ENCODE measurements around the gene ZNF318.
"Not testable (repeated sequence)": the region's sequence is repeated elsewhere in the genome, so short reads cannot be mapped to it uniquely, and the experiment has no call there.

The ZNF318 gene

DNA sequence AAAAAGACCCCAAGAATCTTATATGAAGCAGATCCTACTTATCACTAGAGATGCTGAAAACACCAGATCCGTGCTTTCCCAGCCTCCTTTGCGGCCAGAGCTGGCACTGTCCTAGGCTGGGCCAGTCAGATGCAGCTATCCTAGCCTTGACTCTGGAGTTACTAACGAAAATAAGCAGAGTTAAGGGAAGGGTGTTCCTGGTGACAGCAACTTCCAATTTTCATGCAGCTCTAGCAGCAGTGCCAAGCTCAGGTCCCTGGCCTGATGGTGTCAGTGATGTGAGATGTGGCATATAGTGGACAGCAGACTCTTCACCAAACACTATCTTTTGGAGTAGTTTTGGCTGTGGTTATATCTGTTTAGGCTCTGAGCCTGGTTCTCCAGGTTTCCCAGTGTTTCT is 32.3 kb upstream of the ZNF318 start:
- no peak overlapping the region for H3K27ac ChIP-seq (ENCODE audit: low read length)
- H3K4me3 ChIP-seq (ENCODE audit: low read depth in 1 of 2, low read length in 2 of 2): no peak overlapping the region
- no peaks in the 10 kb centered on the region for H3K27me3 ChIP-seq (ENCODE audit: low read depth, low read length)
- no peaks in the 10 kb centered on the region for H3K9me3 ChIP-seq (ENCODE audit: control insufficient read depth in 1 of 2, low read length in 2 of 2)
- no peaks in the 10 kb centered on the region for H3K36me3 ChIP-seq (ENCODE audit: control insufficient read depth in 1 of 2, insufficient read depth in 2 of 2, low read length in 2 of 2)
- H3K4me1 ChIP-seq (ENCODE audit: control insufficient read depth in 1 of 2, insufficient read depth in 2 of 2, low read length in 2 of 2): no peaks in the 10 kb centered on the region

DNA sequence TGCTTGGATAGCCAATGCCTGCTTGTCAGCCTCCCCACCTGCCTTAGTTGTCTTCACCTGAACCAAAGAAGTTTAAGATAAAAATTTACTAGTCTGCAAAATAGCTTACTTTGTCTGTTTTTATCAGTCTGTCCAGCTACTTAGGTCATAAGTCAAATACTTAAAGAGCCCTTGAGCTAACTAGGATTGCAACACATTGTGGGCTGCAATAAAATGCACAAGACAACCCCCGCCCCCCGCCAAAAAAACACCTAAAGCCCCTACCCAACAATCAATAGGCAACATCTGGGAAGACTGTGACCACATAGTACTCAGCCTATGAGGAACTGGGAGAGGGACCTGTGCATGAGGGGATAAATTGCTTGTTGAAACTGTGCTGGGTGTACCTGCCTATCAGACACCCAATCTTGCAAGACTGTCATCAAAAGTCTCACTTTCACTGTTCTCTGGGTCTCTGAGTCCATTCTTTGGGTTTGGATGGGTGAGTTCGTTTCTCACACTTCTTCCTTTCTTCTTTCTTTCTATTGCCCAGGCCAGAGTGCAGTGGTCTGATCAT is 30.6 kb upstream of the ZNF318 start:
- H3K9me3 ChIP-seq (ENCODE audit: control insufficient read depth in 1 of 2, low read length in 2 of 2): no peaks in the 10 kb centered on the region
- H3K27ac ChIP-seq (ENCODE audit: low read length): no peak overlapping the region
- no peaks in the 10 kb centered on the region for H3K36me3 ChIP-seq (ENCODE audit: control insufficient read depth in 1 of 2, insufficient read depth in 2 of 2, low read length in 2 of 2)
- no peaks in the 10 kb centered on the region for H3K27me3 ChIP-seq (ENCODE audit: low read depth, low read length)
- no peak overlapping the region for H3K4me3 ChIP-seq (ENCODE audit: low read depth in 1 of 2, low read length in 2 of 2)
- no peaks in the 10 kb centered on the region for H3K4me1 ChIP-seq (ENCODE audit: control insufficient read depth in 1 of 2, insufficient read depth in 2 of 2, low read length in 2 of 2)

GRCh38 chr6:43396408-43397149 is 27.1 kb upstream of the ZNF318 start:
- no peaks in the 10 kb centered on the region for H3K36me3 ChIP-seq (ENCODE audit: control insufficient read depth in 1 of 2, insufficient read depth in 2 of 2, low read length in 2 of 2)
- H3K27me3 ChIP-seq (ENCODE audit: low read depth, low read length): no peaks in the 10 kb centered on the region
- no peak overlapping the region for H3K4me3 ChIP-seq (ENCODE audit: low read depth in 1 of 2, low read length in 2 of 2)
- no peaks in the 10 kb centered on the region for H3K9me3 ChIP-seq (ENCODE audit: control insufficient read depth in 1 of 2, low read length in 2 of 2)
- H3K4me1 ChIP-seq (ENCODE audit: control insufficient read depth in 1 of 2, insufficient read depth in 2 of 2, low read length in 2 of 2): peaks cover 0 to 3% of the 10 kb centered on the region in 2 donors
- no peak overlapping the region for H3K27ac ChIP-seq (ENCODE audit: low read length)

DNA sequence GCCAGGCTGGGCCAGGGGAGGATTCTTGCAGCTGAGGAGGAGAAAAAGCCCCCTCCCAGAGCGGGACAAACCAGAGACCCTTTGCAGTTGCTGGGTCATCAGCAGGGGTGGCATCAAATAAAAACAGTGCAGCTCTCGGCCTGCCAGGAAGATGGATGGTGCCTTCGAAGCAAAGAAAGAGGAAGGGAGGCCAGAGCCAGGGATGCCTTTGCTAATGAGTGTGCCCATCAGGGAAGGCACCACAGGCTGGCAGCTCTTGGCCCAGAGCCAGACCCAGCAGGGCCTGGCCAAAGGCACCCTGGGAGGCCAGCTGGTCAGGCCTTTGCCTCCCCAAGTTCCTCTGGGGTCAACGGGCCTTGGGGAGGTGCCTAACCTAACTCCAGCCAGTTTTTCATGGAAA is 26.3 kb upstream of the ZNF318 start:
- H3K36me3 ChIP-seq (ENCODE audit: control insufficient read depth in 1 of 2, insufficient read depth in 2 of 2, low read length in 2 of 2): no peaks in the 10 kb centered on the region
- H3K27me3 ChIP-seq (ENCODE audit: low read depth, low read length): no peaks in the 10 kb centered on the region
- peaks cover 0 to 3% of the 10 kb centered on the region in 2 donors for H3K4me1 ChIP-seq (ENCODE audit: control insufficient read depth in 1 of 2, insufficient read depth in 2 of 2, low read length in 2 of 2)
- no peaks in the 10 kb centered on the region for H3K9me3 ChIP-seq (ENCODE audit: control insufficient read depth in 1 of 2, low read length in 2 of 2)
- no peak overlapping the region for H3K27ac ChIP-seq (ENCODE audit: low read length)
- H3K4me3 ChIP-seq (ENCODE audit: low read depth in 1 of 2, low read length in 2 of 2): no peak overlapping the region

GRCh38 chr6:43394982-43395381 is 25.5 kb upstream of the ZNF318 start:
- Histone ChIP-seq H3K4me3 (ENCODE audit: low read depth in 1 of 2, low read length in 2 of 2) (no peak overlapping the region), H3K27me3 (ENCODE audit: low read depth, low read length) (no peaks in the 10 kb centered on the region), H3K4me1 (ENCODE audit: control insufficient read depth in 1 of 2, insufficient read depth in 2 of 2, low read length in 2 of 2) (peaks cover 0 to 3% of the 10 kb centered on the region in 2 donors), H3K27ac (ENCODE audit: low read length) (no peak overlapping the region), H3K9me3 (ENCODE audit: control insufficient read depth in 1 of 2, low read length in 2 of 2) (no peaks in the 10 kb centered on the region), H3K36me3 (ENCODE audit: control insufficient read depth in 1 of 2, insufficient read depth in 2 of 2, low read length in 2 of 2) (no peaks in the 10 kb centered on the region)

GRCh38 chr6:43393602-43394001 is 24.2 kb upstream of the ZNF318 start:
- H3K27ac ChIP-seq (ENCODE audit: low read length): no peak overlapping the region
- H3K4me3 ChIP-seq (ENCODE audit: low read depth in 1 of 2, low read length in 2 of 2): peak overlapping the region in 1 of 2 donors; percentile 28
- no peaks in the 10 kb centered on the region for H3K9me3 ChIP-seq (ENCODE audit: control insufficient read depth in 1 of 2, low read length in 2 of 2)
- H3K27me3 ChIP-seq (ENCODE audit: low read depth, low read length): no peaks in the 10 kb centered on the region
- H3K36me3 ChIP-seq (ENCODE audit: control insufficient read depth in 1 of 2, insufficient read depth in 2 of 2, low read length in 2 of 2): no peaks in the 10 kb centered on the region
- peaks cover 0 to 3% of the 10 kb centered on the region in 2 donors for H3K4me1 ChIP-seq (ENCODE audit: control insufficient read depth in 1 of 2, insufficient read depth in 2 of 2, low read length in 2 of 2)

GRCh38 chr6:43393133-43393532 is 23.7 kb upstream of the ZNF318 start:
- H3K27me3 ChIP-seq (ENCODE audit: low read depth, low read length); H3K4me1 ChIP-seq (ENCODE audit: control insufficient read depth in 1 of 2, insufficient read depth in 2 of 2, low read length in 2 of 2); H3K9me3 ChIP-seq (ENCODE audit: control insufficient read depth in 1 of 2, low read length in 2 of 2); H3K36me3 ChIP-seq (ENCODE audit: control insufficient read depth in 1 of 2, insufficient read depth in 2 of 2, low read length in 2 of 2); H3K27ac ChIP-seq (ENCODE audit: low read length): not testable (repeated sequence)
- H3K4me3 ChIP-seq (ENCODE audit: low read depth in 1 of 2, low read length in 2 of 2): peak overlapping the region in 1 of 2 donors; percentile 28

DNA sequence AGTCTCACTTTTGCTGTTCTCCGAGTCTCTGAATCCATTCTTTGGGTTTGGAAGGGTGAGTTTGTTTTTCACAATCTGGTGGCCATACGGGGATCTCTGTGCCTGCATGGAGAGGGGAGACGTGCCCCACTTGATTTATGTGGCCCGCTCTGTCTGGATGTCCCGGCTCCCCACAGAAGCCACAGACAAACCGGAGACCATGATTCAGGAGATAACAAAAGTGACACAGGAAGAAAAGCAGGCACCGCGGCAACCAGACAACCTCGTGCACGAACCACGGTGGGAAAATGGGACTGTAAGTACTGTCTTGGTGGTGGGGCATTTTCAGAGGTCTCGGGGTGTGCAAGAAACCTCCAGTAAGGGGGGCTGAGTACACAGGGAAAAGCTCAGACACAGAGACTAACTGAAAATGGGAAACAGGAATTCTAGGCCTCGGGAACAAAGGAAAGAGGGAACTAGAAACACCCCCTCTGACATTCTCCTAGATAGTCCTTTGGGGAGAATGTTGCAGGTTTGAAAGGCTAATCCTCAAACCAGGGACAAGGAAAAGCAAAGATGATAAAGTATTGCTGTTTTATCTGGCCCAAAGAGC is 22.1 kb upstream of the ZNF318 start:
- Histone ChIP-seq H3K9me3 (ENCODE audit: control insufficient read depth in 1 of 2, low read length in 2 of 2) (no peaks in the 10 kb centered on the region), H3K36me3 (ENCODE audit: control insufficient read depth in 1 of 2, insufficient read depth in 2 of 2, low read length in 2 of 2) (no peaks in the 10 kb centered on the region), H3K4me3 (ENCODE audit: low read depth in 1 of 2, low read length in 2 of 2) (no peak overlapping the region), H3K4me1 (ENCODE audit: control insufficient read depth in 1 of 2, insufficient read depth in 2 of 2, low read length in 2 of 2) (peaks cover 0 to 3% of the 10 kb centered on the region in 2 donors), H3K27ac (ENCODE audit: low read length) (no peak overlapping the region), H3K27me3 (ENCODE audit: low read depth, low read length) (no peaks in the 10 kb centered on the region)

DNA sequence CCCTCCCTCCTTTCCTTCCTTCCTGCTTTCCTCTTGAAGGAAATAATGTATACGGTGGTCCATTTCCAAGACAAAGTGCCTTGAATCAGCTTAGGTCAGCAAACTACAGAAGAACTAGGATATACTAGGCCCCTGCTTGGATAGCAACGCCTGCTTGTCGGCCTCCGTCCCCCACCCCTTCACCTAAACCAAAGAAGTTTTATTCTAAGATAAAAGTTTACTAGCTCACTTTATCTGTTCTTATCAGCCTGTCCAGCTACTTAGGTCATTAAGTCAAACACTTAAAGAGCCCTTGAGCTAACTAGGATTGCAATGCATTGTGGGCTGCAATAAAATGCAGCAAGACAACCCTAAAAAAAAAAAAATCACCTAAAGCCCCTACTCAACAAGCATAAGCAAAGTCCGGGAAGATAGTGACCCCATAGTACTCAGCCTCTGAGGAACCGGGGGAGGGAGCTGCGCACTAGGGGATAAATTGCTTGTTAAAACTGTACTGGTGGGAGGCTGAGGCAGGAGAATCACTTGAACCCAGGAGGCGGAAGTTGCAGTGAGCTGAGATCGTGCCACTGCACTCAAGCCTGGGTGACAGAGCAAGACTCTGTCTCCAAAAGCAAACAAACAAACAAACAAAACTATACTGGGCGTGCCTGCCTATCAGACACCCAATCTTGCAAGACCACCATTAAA is 21.4 kb upstream of the ZNF318 start:
- H3K27ac ChIP-seq (ENCODE audit: low read length); H3K4me1 ChIP-seq (ENCODE audit: control insufficient read depth in 1 of 2, insufficient read depth in 2 of 2, low read length in 2 of 2); H3K9me3 ChIP-seq (ENCODE audit: control insufficient read depth in 1 of 2, low read length in 2 of 2); H3K4me3 ChIP-seq (ENCODE audit: low read depth in 1 of 2, low read length in 2 of 2); H3K27me3 ChIP-seq (ENCODE audit: low read depth, low read length); H3K36me3 ChIP-seq (ENCODE audit: control insufficient read depth in 1 of 2, insufficient read depth in 2 of 2, low read length in 2 of 2): not testable (repeated sequence)

DNA sequence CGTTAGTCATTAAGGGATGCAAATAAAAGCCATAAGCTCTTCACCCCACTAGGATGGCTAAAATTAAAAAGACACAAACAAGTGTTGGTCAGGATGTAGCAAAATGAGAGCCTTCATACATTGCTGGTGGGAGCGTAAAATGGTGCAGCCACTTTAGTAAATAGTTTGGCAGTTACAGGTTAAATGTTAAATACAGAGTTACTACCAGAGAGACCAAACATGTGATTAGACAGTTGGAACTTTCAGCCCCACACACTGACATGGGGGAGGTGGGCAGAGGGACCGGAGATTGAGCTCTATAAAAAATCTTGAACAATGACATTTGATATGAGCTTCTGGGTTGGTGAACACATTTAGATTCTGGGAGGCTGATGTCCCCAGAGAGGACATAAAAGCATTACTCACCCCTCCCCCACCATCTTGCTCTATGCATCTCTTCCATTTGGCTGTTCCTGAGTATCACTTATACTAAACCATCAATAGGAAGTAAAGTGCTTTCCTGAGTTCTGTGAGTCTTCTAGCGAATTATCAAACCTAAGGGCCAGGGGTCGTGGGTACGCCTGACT is 20.4 kb upstream of the ZNF318 start:
- H3K4me1 ChIP-seq (ENCODE audit: control insufficient read depth in 1 of 2, insufficient read depth in 2 of 2, low read length in 2 of 2): peaks cover 0 to 3% of the 10 kb centered on the region in 2 donors
- no peaks in the 10 kb centered on the region for H3K9me3 ChIP-seq (ENCODE audit: control insufficient read depth in 1 of 2, low read length in 2 of 2)
- no peaks in the 10 kb centered on the region for H3K27me3 ChIP-seq (ENCODE audit: low read depth, low read length)
- no peak overlapping the region for H3K27ac ChIP-seq (ENCODE audit: low read length)
- no peaks in the 10 kb centered on the region for H3K36me3 ChIP-seq (ENCODE audit: control insufficient read depth in 1 of 2, insufficient read depth in 2 of 2, low read length in 2 of 2)
- H3K4me3 ChIP-seq (ENCODE audit: low read depth in 1 of 2, low read length in 2 of 2): no peak overlapping the region

GRCh38 chr6:43386492-43386891 is 17.0 kb upstream of the ZNF318 start:
- no peaks in the 10 kb centered on the region for H3K9me3 ChIP-seq (ENCODE audit: control insufficient read depth in 1 of 2, low read length in 2 of 2)
- H3K27me3 ChIP-seq (ENCODE audit: low read depth, low read length): no peaks in the 10 kb centered on the region
- no peak overlapping the region for H3K27ac ChIP-seq (ENCODE audit: low read length)
- no peaks in the 10 kb centered on the region for H3K4me1 ChIP-seq (ENCODE audit: control insufficient read depth in 1 of 2, insufficient read depth in 2 of 2, low read length in 2 of 2)
- no peaks in the 10 kb centered on the region for H3K36me3 ChIP-seq (ENCODE audit: control insufficient read depth in 1 of 2, insufficient read depth in 2 of 2, low read length in 2 of 2)
- no peak overlapping the region for H3K4me3 ChIP-seq (ENCODE audit: low read depth in 1 of 2, low read length in 2 of 2)

All from muscle layer of duodenum (tissue), 2 donors.